Sigmoid colon (tissue), 3 donors: Measurements from ENCODE around the gene NRAP.

Experiments used
- POLR2A ChIP-seq, 2 donors: fragments of 450-650 bp; IDR thresholded peaks; one replicate each; pipeline ENCODE4 v1.6.1; 2016; ENCODE audit warnings: antibody characterized with exemption in 2 of 2, mild to moderate bottlenecking in 2 of 2, moderate library complexity in 2 of 2
- TF ChIP-seq, protein P1 (sequence below), 4 experiments: fragments of 450-650 bp in 3 of 4; fragments of 200-600 bp in 1 of 4; IDR thresholded peaks; one replicate each; pipeline ENCODE4 v1.5.1; 2016 to 2019; ENCODE audit warnings: antibody characterized with exemption in 4 of 4, mild to moderate bottlenecking in 3 of 4, moderate library complexity in 2 of 4

DNA sequence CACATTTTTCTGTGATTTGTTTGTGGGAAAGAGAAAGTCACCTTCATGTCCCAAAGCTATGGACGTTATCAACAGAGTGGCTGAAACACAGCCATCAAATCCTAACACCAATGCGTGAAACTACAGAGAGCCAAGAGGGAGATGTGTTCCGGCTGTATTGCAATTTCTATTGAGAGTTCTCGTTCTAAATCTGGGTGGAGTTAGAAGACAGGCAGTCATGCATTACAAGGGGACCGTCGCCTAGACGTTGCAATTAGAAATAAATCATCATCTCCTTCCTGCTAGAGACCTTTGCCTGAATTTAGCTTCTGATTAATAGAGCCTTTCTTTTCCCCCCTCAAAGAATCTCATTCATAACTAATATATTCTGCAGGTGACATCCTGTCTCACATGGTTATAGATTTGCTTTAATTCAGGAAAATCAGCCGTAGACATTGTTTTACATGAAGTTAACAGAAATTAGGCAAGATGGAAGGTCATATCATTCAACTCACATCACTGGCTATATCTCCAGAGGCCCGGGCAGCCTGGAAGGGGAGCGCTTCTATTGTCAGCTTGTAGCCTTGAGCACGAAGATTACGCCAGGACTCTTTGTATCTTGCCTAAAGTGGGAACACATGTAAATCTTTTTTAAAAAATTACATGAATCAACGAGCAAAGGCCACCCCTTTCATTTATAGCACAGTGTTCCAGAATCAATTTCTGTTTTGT, 58.4 kb downstream of the NRAP start:
- no peak for TF ChIP-seq POLR2A (IDR thresholded peaks at IDR 0.05)
- TF ChIP-seq, protein P1, sequence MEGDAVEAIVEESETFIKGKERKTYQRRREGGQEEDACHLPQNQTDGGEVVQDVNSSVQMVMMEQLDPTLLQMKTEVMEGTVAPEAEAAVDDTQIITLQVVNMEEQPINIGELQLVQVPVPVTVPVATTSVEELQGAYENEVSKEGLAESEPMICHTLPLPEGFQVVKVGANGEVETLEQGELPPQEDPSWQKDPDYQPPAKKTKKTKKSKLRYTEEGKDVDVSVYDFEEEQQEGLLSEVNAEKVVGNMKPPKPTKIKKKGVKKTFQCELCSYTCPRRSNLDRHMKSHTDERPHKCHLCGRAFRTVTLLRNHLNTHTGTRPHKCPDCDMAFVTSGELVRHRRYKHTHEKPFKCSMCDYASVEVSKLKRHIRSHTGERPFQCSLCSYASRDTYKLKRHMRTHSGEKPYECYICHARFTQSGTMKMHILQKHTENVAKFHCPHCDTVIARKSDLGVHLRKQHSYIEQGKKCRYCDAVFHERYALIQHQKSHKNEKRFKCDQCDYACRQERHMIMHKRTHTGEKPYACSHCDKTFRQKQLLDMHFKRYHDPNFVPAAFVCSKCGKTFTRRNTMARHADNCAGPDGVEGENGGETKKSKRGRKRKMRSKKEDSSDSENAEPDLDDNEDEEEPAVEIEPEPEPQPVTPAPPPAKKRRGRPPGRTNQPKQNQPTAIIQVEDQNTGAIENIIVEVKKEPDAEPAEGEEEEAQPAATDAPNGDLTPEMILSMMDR (IDR thresholded peaks at IDR 0.05), result no peak
